Prostate gland (tissue), 2 donors: Measurements from ENCODE around the gene TMEM196. TPM values are rescaled to one million over a fixed set of nuclear protein-coding genes. Genes with fewer than 3 reads are reported as not detected.

Source experiments
- DNase-seq: peaks from one replicate; pipeline ENCODE4 v3.0.0-alpha.2; 2019; ENCODE audit warnings: low spot score
- H3K27ac ChIP-seq, 2 donors: fragments of 200-600 bp; sonication (generic); 2 replicates each; pipeline ENCODE4 v1.5.1; 2017 to 2019
- H3K27me3 ChIP-seq: fragments of 200-600 bp; sonication (generic); replicated peaks from 2 replicates; pipeline ENCODE4 v1.5.1; 2019; ENCODE audit not compliant: insufficient read depth
- H3K36me3 ChIP-seq, 2 donors: fragments of 200-600 bp; sonication (generic); 1 replicate in 1 of 2; 2 replicates in 1 of 2; pipeline versions ENCODE4 v1.5.1 to v1.8.1; 2017 to 2019
- H3K4me1 ChIP-seq: fragments of 200-600 bp; sonication (generic); replicated peaks from 2 replicates; pipeline ENCODE4 v1.5.1; 2019
- H3K4me3 ChIP-seq, 2 donors: fragments of 200-600 bp; sonication (generic); 2 replicates each; pipeline ENCODE4 v1.5.1; 2017 to 2019
- H3K9me3 ChIP-seq: fragments of 200-600 bp; sonication (generic); 2 replicates; pipeline ENCODE4 v1.5.1; 2017
- POLR2A ChIP-seq: fragments of 450-650 bp; IDR thresholded peaks from one replicate; pipeline ENCODE4 v1.6.1; 2016; ENCODE audit warnings: antibody characterized with exemption, mild to moderate bottlenecking
- POLR2AphosphoS5 ChIP-seq: sonication (generic); formaldehyde crosslinking; IDR thresholded peaks from one replicate; pipeline ENCODE4 v1.6.1; 2017; ENCODE audit warnings: antibody characterized with exemption
- WGBS: methylation state at CpG from one replicate; pipeline ENCODE4 v1.1.5; 2018; 5-methylcytosine and 5-hydroxymethylcytosine counted together
- intact Hi-C: fragments of 100-400 bp; cut with DNase I; formaldehyde crosslinking; loops from one replicate; pipeline ENCODE4 v1.14.2; 2022
- microRNA-seq: library from miRNA; unstranded; fragments of <30 nt; microRNA quantifications from one replicate; pipeline ENCODE4, GENCODE V29; 2016
- small RNA-seq, 2 donors: library from RNA; depleted of rRNA; stranded (forward); fragments of <200 nt; gene quantifications; one replicate each; pipeline ENCODE3, GENCODE V24; 2016
- total RNA-seq, 2 donors: library from RNA; depleted of rRNA; stranded (reverse); fragments of >200 nt; gene quantifications; one replicate each; pipeline ENCODE4 v1.1.0, GENCODE V29; 2016
- TF ChIP-seq, protein P1 (sequence below), 4 experiments: fragments of 200-600 bp in 2 of 4; fragments of 450-650 bp in 2 of 4; sonication (generic) in 2 of 4; IDR thresholded peaks; 1 replicate in 3 of 4; 2 replicates in 1 of 4; pipeline ENCODE4 v1.5.1; 2016 to 2019; ENCODE audit warnings: antibody characterized with exemption in 4 of 4, mild to moderate bottlenecking in 2 of 4, moderate library complexity in 2 of 4

TMEM196 gene
- total RNA-seq, 2 donors from 2014 or later = not detected

DNA sequence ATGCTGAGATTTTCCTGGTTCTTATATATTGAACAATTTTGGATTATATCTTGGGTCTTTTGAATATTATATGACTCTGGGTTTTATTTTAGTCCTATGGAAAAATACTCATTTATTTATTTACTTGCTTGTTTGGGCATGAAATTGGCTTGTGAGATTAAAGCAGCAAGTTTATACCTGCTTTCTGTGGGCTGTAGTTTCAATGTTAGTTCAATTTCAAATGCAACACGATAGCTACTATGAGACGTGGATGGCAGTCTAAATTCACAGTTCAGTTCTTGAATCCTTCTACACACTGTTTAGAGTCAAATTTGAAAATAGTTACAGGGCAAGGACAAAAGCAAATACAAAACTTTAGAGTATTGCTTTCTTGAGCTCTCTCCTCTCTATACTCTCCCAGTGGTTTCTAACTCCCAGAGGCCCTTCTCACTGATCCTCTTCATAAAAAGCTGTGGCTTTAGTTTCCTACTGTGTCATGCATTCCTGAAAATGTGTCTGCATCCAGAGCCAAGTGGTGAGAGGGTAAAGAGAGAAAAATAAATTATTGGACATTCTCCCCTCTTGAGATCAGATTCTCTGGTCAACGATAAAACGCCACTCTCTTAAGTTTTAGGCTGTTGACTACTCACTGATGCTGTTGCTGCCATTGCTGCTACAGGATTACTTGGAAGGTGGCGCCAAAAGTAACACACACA is 99.0 kb downstream of the TMEM196 start:
- TF ChIP-seq, protein P1, sequence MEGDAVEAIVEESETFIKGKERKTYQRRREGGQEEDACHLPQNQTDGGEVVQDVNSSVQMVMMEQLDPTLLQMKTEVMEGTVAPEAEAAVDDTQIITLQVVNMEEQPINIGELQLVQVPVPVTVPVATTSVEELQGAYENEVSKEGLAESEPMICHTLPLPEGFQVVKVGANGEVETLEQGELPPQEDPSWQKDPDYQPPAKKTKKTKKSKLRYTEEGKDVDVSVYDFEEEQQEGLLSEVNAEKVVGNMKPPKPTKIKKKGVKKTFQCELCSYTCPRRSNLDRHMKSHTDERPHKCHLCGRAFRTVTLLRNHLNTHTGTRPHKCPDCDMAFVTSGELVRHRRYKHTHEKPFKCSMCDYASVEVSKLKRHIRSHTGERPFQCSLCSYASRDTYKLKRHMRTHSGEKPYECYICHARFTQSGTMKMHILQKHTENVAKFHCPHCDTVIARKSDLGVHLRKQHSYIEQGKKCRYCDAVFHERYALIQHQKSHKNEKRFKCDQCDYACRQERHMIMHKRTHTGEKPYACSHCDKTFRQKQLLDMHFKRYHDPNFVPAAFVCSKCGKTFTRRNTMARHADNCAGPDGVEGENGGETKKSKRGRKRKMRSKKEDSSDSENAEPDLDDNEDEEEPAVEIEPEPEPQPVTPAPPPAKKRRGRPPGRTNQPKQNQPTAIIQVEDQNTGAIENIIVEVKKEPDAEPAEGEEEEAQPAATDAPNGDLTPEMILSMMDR (IDR thresholded peaks at IDR 0.05) = no peak
- no peak for TF ChIP-seq POLR2AphosphoS5
- no peak for TF ChIP-seq POLR2A
- Histone ChIP-seq H3K4me1 (no peaks in the 10 kb centered on the region), H3K27ac (no peak overlapping the region), H3K27me3 (no peaks in the 10 kb centered on the region), H3K4me3 (no peak overlapping the region), H3K9me3 (no peaks in the 10 kb centered on the region), H3K36me3 (no peaks in the 10 kb centered on the region)
- WGBS = 57% methylated on average over 5 of the region's 5 CpGs
- no peak for DNase-seq
- intact Hi-C loops = no loop called here

DNA sequence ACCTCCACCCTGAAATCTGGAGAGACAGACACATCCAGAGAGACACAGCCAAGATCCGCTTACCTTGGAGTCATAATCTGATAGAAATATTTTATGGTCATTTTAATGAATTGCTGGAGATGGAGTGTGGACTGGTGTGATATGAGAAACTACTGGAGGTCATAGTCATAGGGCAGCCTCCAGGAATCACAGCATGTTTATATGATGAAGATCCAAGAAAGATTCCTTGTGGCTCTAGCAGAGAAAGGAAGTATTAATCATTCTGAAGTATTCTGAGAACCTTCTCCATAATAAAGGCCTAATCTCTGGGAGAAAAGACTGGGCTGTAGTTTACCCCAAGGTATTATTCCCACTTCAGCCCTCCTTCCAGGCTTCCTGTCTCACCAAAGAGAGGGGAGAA is 102.6 kb downstream of the TMEM196 start:
- Histone ChIP-seq H3K36me3 (no peaks in the 10 kb centered on the region), H3K27me3 (no peaks in the 10 kb centered on the region), H3K27ac (no peak overlapping the region), H3K4me3 (no peak overlapping the region), H3K4me1 (no peaks in the 10 kb centered on the region), H3K9me3 (no peaks in the 10 kb centered on the region)
- intact Hi-C loops = no loop called here
- 90% methylated on average over 1 of the region's 1 CpG for WGBS
- TF ChIP-seq POLR2AphosphoS5 (no peak), POLR2A (no peak)
- TF ChIP-seq, protein P1 (IDR thresholded peaks at IDR 0.05) = no peak
- no peak for DNase-seq

Small RNAs within 50 kb of the gene (microRNA-seq; reads per million reads assigned to microRNA genes)
- not detected for gene MIR3146

Small RNAs within 50 kb of the gene (small RNA-seq; reads per million reads assigned to genes)
- gene MIR3146 = 0 reads per million in 2 donors

Other genes with a start within 250 kb of the TMEM196 start
- gene POLR1F, start 64.6 kb downstream of the TMEM196 start, total RNA-seq = 10 to 100 TPM; 13.0 to 13.6 TPM